MM.1S (cell line): Measurements from ENCODE around the gene DCUN1D3.
"Not testable (repeated sequence)": the region's sequence is repeated elsewhere in the genome, so short reads cannot be mapped to it uniquely, and the experiment has no call there.

Source experiments
- EZH2 ChIP-seq: fragments of 300-600 bp; sonication (generic); optimal IDR thresholded peaks from 2 replicates; pipeline ENCODE3; 2017; ENCODE audit warnings: low read depth, mild to moderate bottlenecking, antibody characterized with exemption, low read length, mixed read lengths
- EZH2phosphoT487 ChIP-seq: fragments of 300-600 bp; sonication (generic); IDR thresholded peaks from 2 replicates; pipeline ENCODE4 v1.6.1; 2018; ENCODE audit warnings: antibody characterized with exemption, low read length
- TF ChIP-seq, protein P1 (sequence below): fragments of 300-600 bp; sonication (generic); IDR thresholded peaks from 2 replicates; pipeline ENCODE4 v1.5.1; 2016; ENCODE audit warnings: antibody characterized with exemption, low read length, mixed read lengths

- TF ChIP-seq, protein P1, sequence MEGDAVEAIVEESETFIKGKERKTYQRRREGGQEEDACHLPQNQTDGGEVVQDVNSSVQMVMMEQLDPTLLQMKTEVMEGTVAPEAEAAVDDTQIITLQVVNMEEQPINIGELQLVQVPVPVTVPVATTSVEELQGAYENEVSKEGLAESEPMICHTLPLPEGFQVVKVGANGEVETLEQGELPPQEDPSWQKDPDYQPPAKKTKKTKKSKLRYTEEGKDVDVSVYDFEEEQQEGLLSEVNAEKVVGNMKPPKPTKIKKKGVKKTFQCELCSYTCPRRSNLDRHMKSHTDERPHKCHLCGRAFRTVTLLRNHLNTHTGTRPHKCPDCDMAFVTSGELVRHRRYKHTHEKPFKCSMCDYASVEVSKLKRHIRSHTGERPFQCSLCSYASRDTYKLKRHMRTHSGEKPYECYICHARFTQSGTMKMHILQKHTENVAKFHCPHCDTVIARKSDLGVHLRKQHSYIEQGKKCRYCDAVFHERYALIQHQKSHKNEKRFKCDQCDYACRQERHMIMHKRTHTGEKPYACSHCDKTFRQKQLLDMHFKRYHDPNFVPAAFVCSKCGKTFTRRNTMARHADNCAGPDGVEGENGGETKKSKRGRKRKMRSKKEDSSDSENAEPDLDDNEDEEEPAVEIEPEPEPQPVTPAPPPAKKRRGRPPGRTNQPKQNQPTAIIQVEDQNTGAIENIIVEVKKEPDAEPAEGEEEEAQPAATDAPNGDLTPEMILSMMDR = not testable (repeated sequence)
- not testable (repeated sequence) for TF ChIP-seq EZH2, EZH2phosphoT487
These were observed 35.8 kb downstream of the DCUN1D3 start for GRCh38 chr16:20864376-20864775.
